Cortex of kidney (tissue), 1 donor: ENCODE results near the gene GPR176.
"Not testable (repeated sequence)": the region's sequence is repeated elsewhere in the genome, so short reads cannot be mapped to it uniquely, and the experiment has no call there.

Source experiments
- DNase-seq: peaks from one replicate; lab custom pipeline; 2025; lab: John Stamatoyannopoulos, UW

Gene GPR176

DNA sequence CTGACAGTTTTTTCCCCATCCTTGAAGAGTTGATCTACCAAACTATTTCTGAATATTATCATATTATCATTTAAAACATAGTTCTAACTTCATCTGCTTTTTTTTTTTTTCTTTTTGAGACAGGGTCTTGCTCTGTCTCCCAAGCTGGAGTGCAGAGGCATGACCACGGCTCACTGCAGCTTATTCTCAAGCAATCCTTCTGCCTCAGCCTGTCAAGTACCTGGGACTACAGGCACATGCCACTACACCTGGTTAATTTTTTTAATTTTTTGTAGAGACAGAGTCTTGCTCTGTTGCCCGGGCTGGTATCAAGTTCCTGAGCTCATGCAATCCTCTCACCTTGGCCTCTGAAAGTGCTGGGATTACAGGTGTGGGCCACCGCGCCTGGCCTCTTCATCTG is 15.2 kb upstream of the GPR176 start:
- DNase-seq, result no peak

- no peak for DNase-seq
Observed at GRCh38 chr15:39934397-39935071, 14.5 kb upstream of the GPR176 start.

DNA sequence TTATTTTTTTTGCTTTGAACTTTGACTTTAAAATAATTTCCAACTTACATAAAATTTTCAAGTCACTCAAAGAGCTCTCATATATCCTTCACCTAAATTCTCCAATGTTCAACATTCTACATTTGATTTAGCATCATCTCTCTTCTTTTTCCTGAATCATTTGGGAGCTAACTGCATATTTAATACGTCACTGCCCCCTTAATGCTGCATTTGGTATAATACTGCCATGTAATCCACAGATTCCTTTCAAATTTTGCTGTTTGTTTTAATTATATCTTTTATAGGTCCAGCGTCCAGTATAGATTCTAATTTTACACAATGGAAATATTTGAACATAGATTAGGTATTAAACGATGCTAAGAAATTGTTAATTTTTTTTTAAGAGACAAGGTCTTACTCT is 11.5 kb upstream of the GPR176 start:
- no peak for DNase-seq

GRCh38 chr15:39926526-39926925 is 6.5 kb upstream of the GPR176 start:
- DNase-seq, result no peak

DNA sequence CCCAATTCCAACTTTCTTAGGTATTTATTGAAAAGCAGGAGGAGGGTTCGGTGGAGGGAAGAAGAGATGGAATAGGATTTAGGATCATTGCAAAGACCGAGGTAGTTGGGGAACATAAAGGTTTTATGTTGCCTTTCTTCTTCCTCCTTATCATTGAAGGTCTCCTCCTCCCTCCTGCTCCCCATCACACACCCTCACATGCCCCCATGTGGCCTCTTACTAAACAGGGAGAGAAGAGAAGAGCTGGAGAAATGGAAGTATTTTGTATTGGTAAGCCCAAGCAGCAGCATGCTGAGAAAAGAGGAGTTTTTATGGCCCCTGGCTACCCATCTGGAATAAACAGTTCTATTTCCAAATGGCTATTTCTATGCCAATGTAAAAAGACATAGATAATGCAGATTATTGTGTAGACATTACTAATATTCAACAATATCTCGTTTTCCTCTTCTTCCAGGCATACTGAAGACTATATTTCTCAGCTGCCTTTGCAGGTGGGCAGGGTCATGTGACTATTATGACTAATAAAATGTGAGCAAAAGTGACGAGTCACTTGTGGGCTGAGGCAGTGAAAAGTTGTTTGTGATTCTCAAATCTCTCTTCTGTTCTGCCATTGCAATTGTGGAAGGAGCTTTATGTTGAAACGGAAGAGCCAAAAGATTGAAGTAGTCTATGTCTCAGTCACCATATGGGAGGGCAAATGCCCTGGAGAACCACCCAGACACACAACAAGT is 5.2 kb upstream of the GPR176 start:
- no peak for DNase-seq

GRCh38 chr15:39924437-39924836 is 4.4 kb upstream of the GPR176 start:
- DNase-seq, result no peak

DNA sequence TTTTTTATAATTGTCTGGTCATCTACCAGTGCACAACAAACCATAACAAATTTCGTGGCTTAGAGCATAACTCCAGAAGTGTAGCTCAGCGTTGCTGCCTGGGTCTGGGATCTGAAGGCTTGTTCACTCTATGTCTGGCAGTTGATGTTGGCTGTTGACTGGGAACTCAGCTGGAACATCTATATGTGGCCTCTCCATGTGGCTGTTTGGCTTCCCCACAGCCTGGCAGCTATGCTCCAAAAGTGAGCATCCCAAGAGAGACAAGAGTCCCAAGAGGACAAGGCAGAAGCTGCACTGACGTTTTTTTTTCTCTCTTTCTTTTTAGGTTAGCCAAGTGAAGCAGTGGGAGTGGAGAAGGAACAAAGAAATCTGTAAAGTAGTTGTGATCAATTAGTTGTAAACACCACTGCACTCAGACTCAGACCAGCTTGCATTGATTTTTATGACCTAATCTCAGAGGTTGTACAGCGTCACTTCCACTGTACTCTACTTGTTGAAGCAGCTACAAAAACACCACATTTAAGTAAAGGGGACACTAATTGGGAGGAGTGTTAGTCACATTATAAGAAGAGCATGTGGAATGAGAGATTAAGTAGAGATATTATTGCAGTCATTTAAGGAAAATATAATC is 2.5 kb upstream of the GPR176 start:
- no peak for DNase-seq

DNA sequence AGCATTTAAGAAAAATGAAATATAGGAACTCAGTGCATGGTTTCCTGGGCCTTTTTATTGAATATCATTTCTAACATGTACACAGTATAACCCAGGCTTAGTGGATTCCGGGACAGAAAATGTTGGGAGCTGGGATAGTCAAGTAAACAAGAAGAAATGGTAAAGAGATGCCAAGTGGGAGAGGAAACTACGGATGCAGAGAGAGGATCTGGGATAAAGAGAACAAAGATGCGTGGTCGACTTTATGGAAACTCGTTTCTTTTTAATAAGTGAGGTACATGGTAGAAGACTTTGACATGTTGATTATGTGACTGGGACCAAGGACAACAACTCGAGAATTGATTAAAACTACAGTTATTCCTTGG is 1.2 kb upstream of the GPR176 start:
- no peak for DNase-seq

GRCh38 chr15:39920510-39921273 is 626 bp upstream of the GPR176 start:
- DNase-seq, result no peak

DNA sequence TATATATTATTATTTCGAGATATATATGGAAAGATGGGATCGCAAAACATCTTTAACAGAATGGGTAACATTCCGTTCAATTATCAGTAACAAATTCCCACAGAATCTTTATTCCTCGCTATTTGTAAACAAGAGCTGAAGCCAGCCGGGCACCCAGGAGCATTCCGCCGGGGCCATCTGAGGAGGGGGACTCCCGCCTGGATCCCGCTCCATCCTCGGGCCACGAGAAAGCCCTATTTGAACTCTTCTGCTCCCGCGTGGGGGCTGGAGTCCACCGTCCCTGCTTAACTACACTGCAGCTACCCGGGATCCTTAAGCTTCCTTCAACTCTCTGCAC is 687 bp downstream of the GPR176 start:
- no peak for DNase-seq

GRCh38 chr15:39918688-39919385 is 1.2 kb downstream of the GPR176 start:
- no peak for DNase-seq

DNA sequence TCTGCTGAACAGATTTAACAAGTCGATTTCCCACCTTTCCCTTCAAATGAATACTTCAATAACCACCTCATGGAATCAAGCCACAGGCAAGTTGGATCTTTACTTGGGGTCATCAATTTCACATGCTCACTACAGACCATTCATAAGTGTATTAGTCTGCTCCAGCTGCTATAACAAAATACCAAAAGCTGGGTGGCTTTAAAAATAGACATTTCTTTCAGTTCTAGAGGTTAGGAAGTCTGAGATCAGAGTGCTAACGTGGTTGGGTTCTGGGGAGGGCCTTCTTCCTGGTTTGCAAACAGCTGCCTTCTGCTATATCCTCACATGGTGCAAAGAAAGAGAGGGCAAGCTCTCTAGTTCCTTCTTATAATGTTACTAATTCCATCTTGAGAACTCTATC is 5.1 kb downstream of the GPR176 start:
- no peak for DNase-seq

DNA sequence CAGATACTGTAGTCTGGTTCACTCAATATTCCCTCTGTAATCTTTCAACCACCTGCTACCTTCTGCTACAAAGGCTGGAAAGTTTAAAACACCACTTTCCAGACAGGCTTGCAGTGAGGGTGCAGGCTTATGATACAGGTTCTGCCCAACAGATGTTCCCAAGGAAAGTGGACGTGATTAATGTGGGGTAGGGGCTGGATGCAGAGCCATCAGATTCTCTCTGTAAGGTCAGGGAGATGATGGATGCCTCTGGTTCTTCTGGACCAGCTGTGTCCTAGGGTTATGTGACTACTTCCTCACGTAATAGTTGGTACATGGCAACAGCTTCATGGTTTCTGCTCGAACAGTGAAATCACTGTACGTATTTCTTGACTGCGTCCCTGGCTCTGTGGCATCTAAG is 11.1 kb downstream of the GPR176 start:
- DNase-seq, result no peak

GRCh38 chr15:39908186-39908585 is 11.9 kb downstream of the GPR176 start:
- DNase-seq, result no peak

GRCh38 chr15:39907216-39907615 is 12.8 kb downstream of the GPR176 start:
- DNase-seq, result no peak

DNA sequence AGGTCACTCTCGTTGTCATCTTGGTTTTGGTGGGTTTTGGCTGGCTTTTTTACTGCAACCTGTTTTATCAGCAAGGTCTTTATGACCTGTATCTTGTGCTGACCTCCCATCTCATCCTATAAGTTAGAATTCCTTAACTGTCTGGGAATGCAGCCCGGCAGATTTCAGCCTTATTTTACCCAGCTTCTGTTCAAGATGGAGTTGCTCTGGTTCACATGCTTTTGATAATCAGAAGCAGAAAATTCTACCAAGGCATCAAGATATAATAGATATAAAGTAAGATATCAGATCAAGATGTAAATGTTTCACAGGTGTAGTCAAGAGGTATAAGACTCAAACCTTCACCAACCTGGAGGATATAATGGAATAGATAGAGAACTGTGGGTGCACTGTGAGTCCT is 16.0 kb downstream of the GPR176 start:
- DNase-seq, result no peak

GRCh38 chr15:39898317-39898716 is 21.7 kb downstream of the GPR176 start:
- DNase-seq, result no peak

- DNase-seq, result no peak
Observed at GRCh38 chr15:39896846-39897245, 23.2 kb downstream of the GPR176 start.

GRCh38 chr15:39896101-39896500 is 24.0 kb downstream of the GPR176 start:
- no peak for DNase-seq

DNA sequence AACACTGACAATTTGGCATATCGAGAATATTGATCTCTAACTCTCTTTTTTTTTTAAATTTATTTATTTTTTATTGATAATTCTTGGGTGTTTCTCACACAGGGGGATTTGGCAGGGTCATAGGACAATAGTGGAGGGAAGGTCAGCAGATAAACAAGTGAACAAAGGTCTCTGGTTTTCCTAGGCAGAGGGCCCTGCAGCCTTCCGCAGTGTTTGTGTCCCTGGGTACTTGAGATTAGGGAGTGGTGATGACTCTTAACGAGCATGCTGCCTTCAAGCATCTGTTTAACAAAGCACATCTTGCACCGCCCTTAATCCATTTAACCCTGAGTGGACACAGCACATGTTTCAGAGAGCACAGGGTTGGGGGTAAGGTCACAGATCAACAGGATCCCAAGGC is 27.0 kb downstream of the GPR176 start:
- DNase-seq, result not testable (repeated sequence)

DNA sequence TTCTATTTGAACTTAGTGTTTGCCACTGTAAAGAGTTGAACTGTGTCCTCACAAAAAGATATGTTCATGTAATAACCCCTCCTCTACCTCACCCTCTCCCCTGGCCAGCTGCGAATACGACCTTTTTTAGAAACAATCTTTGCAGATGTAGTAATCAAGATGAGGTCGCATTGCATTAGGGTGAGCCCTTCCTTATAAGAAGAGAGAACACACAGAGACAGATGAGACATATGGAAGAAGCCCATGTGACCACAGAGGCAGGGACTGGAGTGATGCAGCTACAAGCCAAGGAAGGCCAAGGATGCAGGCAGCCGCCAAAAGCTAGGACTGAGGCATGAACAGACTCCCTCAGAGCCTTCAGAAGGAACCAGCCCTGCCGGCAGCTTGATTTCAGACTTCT is 27.6 kb downstream of the GPR176 start:
- DNase-seq, result no peak

GRCh38 chr15:39890621-39891020 is 29.4 kb downstream of the GPR176 start:
- no peak for DNase-seq
